Hypothalamus (tissue), 51 donors: ENCODE results near the gene NDUFAF4.
"Not testable (repeated sequence)": the region's sequence is repeated elsewhere in the genome, so short reads cannot be mapped to it uniquely, and the experiment has no call there.

Experiments
- DNase-seq, 51 donors: peaks; one replicate each; lab custom pipeline; 2025; lab: John Stamatoyannopoulos, UW

The NDUFAF4 gene

DNA sequence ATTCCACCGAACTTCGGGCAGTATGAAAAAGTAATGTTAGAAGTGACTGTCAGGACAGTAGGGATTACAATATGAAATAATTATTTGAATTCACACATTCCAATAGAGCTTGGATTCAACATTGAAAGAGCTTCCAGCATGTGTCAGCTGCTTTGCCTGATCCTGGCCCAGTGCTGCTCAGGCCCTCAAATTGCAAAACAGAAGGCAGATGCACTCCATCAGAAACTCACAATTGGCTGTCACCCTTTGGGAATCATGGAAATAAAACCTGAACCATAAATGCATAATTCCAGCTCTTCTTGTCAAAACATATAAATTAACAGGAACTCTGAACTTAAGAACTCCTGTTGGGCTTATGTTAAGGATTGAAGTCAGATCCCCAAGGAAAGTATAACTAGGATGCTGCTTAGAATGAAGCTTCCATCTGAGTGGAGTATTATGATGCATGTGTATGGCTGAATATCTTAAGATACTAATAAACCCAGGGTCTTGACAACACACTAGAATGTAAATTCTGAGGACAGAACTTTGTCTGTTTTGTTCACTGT lies 1.8 kb upstream of the NDUFAF4 start:
- peak in 2 of 51 donors; percentile 1 to 34 for DNase-seq

DNA sequence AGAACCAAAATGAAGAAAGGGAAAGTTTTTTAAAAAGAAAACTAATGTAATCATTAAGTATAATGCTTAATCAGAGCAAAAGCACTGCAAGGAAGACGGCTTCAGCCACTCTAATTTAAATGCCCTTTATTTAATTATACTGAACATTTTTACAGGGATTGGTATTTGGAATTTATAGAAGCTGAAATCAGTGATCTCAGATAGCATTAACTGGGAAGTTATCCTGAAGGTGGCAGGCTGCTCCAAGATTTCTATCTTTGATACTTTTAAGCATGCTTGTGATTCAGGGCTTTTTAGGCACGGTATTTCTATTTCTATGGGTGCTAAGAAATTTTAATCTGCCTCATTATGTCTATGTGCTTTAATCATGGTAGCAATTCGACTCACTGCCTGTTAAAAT lies 1.3 kb upstream of the NDUFAF4 start:
- peak in 15 of 51 donors; percentile 10 to 72 (median 34) for DNase-seq

- no peak for DNase-seq
These were observed 655 bp upstream of the NDUFAF4 start for GRCh38 chr6:96898241-96898851.

DNA sequence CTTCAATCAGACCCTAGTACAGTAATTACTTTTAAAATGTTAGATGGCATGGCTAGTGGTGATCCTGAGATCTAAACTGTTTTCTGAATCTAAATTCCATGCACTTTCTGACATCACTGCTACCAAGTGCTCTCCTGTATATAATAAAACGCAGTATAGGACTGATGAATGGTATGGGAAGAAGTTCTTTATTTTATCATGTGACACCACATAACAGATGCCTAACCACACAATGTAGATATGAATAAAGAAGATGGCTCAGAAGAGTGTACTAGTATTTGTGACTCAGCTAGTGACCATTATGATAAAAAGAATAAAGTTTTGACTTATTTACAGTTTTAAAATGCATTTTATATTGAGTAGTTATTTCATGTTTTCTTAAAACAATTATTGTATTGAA lies 8.5 kb downstream of the NDUFAF4 start:
- no peak for DNase-seq

DNA sequence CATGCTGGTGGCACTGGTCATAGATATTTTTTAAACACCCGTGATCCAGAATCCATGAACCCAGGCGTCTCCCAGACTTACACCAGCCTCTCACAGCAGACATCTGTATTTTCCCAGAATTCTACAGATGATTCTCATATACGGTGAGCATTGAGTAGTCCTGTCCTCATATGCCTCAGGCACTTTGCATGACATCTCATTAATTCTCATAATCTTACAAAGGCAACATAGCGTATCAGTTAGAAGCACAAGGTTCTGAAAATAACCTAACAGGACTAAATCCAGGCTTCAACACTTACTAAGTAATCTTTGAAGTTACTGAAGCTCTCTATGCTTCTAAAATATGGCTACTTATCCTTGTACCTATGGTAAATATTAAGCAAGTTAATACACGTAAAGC lies 8.9 kb downstream of the NDUFAF4 start:
- no peak for DNase-seq

DNA sequence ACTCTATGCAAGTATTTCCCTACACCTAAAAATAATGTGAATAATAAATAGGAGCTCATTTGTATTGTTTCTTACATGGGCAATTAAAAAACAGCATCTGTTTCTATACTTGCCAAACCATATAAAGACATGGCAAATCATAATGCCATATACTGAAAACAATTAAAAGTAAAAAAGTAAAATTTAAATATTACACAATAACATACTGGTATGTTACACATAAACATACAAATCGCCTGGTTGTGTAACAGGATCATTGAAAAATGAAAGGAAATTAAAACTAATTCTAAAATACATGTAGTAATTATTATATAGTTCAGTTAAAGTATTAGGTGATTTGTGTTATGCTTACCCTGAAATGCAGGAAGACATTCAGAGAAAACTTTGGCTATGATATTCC lies 11.2 kb downstream of the NDUFAF4 start:
- no peak for DNase-seq

DNA sequence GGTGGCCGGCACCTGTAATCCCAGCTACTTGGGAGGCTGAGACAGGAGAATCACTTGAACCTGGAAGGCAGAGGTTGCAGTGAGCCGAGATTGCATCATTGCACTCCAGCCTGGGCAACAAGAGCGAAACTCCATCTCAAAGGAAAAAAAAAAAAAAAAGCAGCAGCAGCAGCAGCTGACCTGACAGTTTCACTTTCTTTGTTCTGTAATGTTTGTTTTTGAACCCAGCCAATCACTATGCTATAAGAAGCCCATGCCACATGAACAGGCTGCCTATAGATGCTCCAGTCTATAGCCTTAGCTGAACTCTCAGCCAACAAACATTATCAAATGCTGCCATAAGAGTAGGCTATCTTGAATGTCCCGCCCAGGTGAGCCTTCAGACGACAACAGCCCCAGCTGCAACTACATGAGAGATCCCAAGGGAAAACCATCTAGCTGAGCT lies 12.5 kb downstream of the NDUFAF4 start:
- not testable (repeated sequence) for DNase-seq

- DNase-seq: no peak
These were observed 19.5 kb downstream of the NDUFAF4 start for GRCh38 chr6:96878143-96878542.

DNA sequence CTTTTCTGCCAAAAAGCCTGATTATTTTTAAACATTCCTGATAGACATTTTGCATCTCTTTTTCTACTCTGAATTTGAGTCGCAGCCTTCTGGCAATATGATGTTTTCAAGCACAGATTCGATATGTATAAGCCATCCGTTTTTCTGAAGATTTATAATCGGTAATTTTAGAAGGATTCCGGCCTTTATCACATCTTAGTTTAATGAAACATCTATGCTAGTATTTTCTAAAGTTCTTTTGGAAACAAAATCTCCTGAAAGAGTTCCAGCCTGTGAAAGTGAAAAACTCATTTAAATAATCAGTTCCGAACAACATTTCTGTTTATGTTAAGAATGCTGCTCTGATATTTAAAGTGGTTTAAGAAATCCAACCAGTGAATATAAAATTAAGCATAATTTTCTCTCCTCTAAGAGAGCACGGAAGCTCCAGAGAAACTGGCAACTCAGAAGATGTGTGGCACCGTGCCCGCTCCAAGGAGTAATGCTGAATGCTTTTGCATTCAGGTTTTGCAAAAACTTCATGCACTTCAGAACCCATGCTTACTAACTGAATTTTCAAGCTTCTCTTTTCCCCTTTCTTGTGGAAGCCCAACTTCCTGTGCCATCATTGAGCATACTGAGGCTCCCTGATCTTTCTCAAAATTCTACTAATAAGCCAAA lies 20.7 kb downstream of the NDUFAF4 start:
- peak in 1 of 51 donors; percentile 1 for DNase-seq

- DNase-seq: no peak
These were observed 24.7 kb downstream of the NDUFAF4 start for GRCh38 chr6:96872976-96873375.

GRCh38 chr6:96865055-96865405 lies 32.7 kb downstream of the NDUFAF4 start:
- no peak for DNase-seq

DNA sequence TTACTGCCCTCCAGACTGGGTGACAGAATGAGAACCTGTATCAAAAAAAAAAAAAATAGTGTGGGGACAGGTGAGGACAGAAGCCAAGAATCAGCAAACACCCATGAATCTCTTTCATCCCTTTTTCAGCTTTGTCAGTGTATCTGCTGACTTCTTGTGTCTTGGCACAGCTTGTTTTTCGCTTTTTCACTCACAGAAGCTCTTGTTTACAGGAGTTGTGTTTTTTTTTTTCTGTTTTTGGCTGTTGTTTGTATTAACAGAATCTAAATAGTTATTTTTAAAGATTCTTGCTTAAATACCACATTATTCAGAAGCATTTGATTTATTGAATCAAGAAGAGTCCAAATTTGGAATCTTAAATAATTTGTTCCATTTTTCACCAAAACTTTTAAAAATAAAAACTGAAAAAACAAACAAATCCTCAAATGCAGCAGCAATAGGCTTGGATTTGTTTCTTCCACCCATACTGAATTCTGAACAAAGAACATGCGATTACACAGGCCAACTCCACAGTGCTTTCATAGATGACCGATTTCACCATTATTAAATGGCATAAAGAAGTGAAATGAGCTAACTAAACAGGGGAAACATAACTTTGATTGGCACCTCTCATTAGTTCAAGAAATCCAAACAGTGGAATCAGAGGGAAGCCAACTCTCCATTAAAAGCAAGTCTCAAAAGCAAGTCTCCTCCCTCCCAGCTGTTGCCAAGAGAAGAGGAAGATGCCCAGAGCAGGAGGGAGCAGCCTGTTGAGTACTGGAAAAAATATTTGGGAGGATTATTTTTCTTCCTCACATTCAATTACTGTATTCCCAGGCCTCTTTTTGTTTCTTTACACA lies 33.3 kb downstream of the NDUFAF4 start:
- no peak for DNase-seq

DNA sequence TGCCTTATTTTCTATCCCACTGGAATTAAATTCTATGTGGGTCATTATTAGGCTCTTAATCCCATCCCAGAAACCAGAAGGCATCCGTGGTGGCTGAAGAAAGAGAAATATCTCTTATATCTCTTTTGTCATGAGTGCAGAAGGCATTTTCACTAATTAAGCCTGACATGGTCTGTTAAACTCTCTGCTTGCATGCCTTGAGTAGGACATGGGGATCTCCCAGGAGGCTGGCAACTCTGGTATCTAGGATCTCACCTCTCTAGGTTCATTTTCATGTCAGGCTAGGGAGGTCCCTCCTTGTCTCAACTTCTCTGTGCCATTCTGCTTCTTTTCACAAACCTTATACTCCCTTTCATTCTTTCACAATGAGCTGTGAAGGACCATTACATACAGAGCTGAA lies 35.1 kb downstream of the NDUFAF4 start:
- DNase-seq: no peak

- DNase-seq: no peak
These were observed 36.1 kb downstream of the NDUFAF4 start for GRCh38 chr6:96861588-96861987.

DNA sequence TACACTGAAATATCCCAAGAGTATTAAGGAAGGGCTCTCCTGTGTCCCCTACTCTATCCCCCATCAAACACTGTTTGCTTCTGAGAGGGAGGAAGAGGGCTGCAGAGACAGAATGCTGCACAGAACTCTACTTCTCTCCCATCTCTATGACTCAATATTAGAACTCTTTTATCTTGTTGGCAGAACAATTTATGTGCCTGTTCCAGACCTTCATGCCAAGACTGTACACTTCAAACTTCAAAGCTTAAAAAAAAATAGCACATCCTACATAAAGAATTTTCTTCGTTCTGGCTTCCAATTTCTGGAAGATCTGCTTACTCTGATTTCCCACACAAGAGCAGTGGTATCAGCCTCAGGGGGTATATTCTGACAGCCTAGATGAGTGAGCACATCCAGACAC lies 40.8 kb downstream of the NDUFAF4 start:
- no peak for DNase-seq

GRCh38 chr6:96853083-96853482 lies 44.6 kb downstream of the NDUFAF4 start:
- no peak for DNase-seq

- no peak for DNase-seq
These were observed 45.1 kb downstream of the NDUFAF4 start for GRCh38 chr6:96852605-96853004.

GRCh38 chr6:96851858-96852257 lies 45.8 kb downstream of the NDUFAF4 start:
- DNase-seq: no peak

DNA sequence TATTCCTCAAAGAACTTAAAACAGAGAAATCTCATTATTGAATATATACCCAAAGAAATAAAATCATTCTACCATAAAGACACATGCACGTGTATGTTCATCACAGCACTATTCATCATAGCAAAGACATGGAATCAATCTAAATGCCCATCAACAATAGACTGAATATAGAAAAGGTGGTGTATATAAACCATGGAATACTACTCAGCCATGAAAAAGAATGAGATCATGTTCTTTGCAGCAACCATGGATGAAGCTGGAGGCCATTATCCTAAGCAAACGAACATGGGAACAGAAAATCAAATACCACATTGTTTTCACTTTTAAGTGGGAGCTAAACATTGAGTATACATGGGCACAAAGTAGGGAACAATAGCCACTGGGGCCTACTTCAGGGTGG lies 48.1 kb downstream of the NDUFAF4 start:
- no peak for DNase-seq

DNA sequence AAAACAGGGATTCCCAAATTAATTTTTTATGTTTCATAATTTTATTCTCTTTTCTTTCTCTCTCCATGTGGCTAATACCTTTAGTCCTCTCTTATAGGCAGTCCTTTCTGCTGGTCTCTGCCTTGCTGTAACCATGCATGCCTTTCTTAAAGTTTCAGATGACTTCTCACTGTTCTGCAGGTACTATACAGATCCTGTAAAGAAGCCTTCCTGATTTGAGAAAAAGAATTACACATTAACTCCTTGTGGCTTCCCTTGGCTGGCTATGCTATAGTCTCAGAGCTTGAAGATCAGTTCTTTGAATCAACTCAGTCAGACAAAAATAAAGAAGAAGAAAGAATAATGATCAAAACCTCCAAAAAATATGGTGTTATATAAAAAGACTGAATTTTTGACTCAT lies 53.2 kb downstream of the NDUFAF4 start:
- DNase-seq: no peak

GRCh38 chr6:96841345-96841744 lies 56.3 kb downstream of the NDUFAF4 start:
- DNase-seq: no peak
